ENCODE measurements around the gene TMEM131.

Gene TMEM131

GRCh38 chr2:97734061-97735051, 261.4 kb downstream of the TMEM131 start:
- DNase-seq, result no peak

GRCh38 chr2:97733341-97734035, 262.3 kb downstream of the TMEM131 start:
- DNase-seq, result no peak

DNA sequence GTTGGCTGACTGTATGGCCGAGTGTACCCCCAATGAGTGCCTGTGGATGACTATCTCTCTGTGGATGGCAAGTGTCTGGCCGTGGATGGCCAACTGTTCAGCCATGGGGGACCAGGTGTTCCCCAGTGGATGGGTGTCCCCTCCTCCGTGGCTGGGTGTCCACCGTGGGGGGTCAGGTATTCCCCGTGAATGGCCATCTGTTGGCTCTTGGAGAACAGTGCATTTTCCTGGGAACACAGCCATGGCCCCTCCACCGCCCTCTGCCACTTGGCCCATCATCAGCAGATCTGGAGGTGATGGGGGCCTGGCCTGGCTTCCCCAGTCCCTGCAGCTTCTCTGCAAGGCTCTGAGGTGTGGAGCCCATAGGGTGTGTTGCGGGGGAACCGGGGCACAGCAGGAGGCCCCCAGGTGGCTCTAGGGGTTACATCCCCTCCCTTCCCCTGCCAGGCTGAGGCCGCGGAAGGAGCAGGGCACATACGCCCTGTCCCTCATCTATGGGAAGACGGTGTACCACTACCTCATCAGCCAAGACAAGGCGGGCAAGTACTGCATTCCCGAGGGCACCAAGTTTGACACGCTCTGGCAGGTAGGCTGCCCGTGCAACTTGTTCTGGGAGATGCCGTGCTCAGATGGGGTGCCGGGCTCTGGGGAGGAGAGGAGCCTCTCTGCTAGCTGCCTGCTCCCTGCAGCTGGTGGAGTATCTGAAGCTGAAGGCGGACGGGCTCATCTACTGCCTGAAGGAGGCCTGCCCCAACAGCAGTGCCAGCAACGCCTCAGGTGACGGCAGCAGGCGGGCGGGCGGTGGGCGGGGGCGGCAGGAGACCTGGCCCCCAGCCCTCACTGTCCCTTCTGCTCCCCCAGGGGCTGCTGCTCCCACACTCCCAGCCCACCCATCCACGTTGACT, 263.1 kb downstream of the TMEM131 start:
- DNase-seq, result no peak

DNA sequence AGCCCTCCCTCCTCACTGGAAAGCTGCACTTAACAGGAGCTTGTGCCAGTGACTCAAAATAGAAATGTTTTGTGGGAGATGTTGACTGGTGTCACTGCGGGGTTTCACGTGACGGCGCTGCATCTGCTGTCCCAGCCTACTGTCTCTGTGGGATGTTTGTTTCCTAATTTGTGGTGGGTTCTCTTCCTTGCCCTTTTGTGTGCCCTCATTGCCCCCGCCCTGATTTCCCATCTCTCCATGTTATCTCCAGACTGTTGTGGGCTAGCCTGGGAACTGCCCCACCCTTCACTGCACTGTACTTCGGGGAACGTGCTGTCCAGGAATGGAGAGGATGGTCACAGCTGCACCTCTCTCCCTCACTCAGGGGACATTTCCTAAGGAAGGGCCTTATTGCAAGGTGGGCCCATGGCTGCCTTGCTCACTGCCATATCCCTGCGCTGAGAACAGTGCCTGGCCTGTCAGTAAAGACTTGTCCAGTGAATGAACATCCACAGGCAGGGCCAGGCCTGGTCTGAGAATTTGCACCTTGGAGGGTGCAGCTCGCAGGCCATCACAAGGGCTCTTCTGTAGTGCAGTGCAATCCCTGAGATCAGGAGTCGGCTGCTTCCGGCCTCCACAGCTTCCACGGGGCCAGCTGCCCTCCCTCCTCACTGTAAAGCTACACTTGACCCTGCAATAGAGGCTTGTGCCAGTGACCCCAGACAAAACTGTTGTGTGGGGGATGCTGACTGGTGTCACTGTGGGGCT, 264.3 kb downstream of the TMEM131 start:
- no peak for DNase-seq

DNA sequence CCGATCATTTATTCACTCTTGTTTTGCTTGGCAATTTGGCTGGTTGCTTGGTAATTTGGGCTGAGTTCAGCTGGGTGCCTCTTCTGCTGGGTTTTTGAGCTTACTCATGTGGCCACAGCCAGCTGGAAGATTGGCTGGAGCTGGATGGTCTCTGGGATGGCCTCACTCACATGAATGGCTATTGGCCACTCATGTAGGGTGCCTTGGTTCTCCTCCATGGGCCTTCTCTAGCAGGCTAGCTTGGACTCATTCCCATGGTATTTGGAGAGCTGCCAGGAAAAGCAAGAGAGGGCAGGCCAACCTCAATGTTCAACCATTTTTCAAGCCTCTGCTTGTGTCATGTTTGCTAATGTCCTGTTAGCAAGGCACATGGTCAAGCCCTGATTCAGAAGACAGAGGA, 265.5 kb downstream of the TMEM131 start:
- DNase-seq, result no peak

DNA sequence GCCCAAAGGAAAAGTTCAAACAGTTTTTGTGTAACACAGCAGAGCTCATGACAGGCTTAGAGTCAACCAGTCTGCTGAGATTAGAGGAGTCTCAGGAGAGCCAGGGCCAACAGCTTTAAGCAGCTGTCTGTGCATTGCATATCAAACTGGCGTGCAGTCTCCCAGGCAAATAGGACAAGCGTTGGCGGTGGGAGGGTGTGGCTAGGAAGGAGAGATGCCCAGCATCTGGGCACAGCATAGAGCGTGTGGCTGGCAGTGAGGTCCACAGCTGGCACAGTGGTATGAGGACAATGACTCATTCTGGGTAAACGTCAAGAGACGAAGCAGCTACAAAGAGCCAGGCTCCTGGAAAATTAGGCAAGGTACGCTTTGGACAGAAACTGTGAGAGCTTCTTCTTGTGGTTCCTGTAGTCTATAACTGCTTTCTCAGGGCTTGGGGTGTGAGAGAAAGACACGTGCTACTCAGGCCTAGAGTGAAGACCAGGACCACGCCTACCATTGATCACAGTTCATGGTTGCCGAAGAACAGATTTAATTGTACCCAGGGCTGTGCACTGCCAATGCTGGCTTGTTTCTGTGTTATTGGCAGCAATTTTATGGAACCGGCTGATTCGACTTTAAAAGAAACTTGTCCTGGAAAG, 267.5 kb downstream of the TMEM131 start:
- DNase-seq, result no peak

GRCh38 chr2:97727296-97727695, 268.5 kb downstream of the TMEM131 start:
- no peak for DNase-seq

GRCh38 chr2:97726261-97727064, 269.3 kb downstream of the TMEM131 start:
- peak; percentile 11 for DNase-seq

- DNase-seq, result no peak
Observed at GRCh38 chr2:97724946-97725688, 270.6 kb downstream of the TMEM131 start.

- no peak for DNase-seq
Observed at GRCh38 chr2:97724501-97724900, 271.2 kb downstream of the TMEM131 start.

- DNase-seq, result no peak
Observed at GRCh38 chr2:97724073-97724410, 271.7 kb downstream of the TMEM131 start.

DNA sequence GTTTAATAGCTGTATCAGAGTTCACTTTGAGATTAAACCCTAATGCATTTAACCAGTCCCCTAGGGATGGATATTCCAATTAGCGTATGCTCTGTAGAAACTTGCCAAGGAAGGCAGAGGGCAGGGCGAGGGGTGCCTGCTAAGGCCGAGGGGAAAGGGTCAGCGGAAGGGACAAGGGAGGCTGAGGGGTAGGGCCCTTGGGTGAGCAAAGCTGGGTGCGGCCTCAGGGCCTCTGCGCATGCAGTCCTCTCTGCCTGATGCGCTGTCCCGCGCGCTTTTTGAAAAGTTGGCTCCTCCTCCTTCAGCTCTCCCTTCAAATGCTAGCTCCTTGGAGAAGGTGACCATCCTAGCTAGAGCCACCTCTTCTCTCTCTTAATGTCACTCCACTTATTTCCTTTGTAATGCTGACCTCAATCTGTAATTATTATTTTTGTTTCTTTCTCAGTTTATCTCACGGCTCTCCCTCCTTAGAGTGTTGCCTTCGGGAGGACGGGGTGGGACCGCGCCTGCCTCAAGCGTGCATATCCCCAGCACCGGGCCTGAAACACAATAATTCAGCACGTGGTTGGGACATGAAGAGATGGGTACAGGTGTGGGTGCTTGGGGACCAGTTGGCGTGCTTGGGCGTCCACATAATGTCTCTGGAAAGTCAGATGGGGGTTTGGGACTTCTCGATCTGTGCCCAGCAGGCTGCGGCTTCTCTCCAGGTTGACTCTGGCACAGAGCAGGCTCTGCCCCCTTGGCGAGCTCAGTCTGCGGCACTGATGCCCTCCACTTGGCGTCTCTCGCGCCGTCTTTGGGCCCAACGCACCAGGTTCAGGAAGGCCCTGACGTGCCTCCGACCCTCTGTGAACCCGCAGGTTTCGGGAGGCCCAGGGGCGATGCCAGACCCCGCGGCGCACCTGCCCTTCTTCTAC, 272.3 kb downstream of the TMEM131 start:
- DNase-seq, result no peak

- DNase-seq, result peak; percentile 12
Observed at GRCh38 chr2:97722227-97722626, 273.5 kb downstream of the TMEM131 start.

GRCh38 chr2:97720746-97721145, 275.0 kb downstream of the TMEM131 start:
- no peak for DNase-seq

- DNase-seq, result no peak
Observed at GRCh38 chr2:97719362-97720155, 276.2 kb downstream of the TMEM131 start.

DNA sequence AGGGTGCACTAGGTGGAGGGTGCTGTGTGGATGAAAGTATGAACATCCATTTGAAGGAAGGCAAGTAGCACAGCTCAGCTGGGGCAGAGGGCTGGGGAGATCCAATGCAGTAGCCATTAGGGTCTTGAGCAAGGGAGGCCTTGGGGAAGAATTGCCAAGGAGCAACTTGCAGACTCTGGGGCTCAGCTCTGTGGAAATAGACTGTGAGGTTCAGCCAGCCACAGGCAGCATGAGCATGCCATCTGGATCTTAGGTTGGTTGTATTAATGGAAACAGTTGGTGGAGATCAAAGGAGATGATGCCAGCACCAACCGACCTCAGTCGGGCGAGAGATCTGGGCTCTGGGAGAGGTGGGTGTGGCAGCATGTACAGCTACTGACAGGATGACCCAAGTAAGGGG, 276.8 kb downstream of the TMEM131 start:
- no peak for DNase-seq

DNA sequence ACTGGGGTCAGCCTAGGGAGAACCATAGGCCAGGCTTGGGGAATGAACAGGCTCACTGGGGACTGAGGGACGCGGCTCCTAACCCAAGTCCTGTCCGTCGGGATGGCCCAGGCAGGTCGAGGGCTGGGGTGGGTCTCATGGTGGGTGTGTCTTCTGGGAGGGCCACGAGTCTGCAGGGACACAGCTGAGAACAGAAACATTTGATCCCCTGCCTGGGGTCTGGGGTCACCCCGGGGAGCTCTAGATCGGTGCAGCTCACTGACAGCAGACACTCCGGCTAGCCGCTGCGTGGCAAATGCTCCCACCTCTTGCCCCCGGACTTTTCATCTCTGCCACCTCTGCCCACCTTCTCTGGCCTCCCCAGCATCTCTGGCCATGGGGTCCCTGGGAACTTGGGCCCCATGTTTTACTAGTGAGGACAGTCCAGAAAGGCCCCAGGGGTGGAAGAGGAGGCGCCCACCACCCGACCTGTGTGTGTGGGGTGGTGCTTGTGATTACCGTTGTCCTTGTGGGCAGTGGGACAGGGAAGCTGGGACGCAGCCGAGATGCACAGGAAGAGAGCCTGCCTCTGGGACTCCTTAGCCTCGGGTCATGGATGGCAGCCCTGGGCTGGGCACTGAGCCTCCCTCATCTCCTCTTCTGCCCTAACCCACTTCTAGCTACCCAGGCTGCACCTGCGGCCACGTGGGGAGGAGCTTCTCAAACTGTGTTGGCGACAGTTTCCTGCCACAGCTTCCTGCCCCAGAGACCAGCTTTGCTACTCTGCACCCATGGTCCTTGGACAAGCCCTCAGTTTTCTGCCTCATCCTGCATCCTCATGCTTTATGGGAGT, 277.5 kb downstream of the TMEM131 start:
- DNase-seq, result no peak
